Stimulated activated CD4-positive, alpha-beta T cell treated with anti-CD3 and anti-CD28 coated beads, TNF-alpha, amount 100 ng/mL, for 1 hour (primary cell): ENCODE results near the gene MRPL54.

Experiments
- DNase-seq, 3 donors: peaks; one replicate each; pipeline ENCODE4 v3.0.0-alpha.2; 2020; ENCODE audit warnings: low read depth in 3 of 3, low spot score in 1 of 3

MRPL54 gene

GRCh38 chr19:3784607-3785450 is 22.3 kb downstream of the MRPL54 start:
- DNase-seq = no peak

- DNase-seq = peak in 1 of 3 donors; percentile 15
Measured at GRCh38 chr19:3785451-3785937, 23.0 kb downstream of the MRPL54 start.

DNA sequence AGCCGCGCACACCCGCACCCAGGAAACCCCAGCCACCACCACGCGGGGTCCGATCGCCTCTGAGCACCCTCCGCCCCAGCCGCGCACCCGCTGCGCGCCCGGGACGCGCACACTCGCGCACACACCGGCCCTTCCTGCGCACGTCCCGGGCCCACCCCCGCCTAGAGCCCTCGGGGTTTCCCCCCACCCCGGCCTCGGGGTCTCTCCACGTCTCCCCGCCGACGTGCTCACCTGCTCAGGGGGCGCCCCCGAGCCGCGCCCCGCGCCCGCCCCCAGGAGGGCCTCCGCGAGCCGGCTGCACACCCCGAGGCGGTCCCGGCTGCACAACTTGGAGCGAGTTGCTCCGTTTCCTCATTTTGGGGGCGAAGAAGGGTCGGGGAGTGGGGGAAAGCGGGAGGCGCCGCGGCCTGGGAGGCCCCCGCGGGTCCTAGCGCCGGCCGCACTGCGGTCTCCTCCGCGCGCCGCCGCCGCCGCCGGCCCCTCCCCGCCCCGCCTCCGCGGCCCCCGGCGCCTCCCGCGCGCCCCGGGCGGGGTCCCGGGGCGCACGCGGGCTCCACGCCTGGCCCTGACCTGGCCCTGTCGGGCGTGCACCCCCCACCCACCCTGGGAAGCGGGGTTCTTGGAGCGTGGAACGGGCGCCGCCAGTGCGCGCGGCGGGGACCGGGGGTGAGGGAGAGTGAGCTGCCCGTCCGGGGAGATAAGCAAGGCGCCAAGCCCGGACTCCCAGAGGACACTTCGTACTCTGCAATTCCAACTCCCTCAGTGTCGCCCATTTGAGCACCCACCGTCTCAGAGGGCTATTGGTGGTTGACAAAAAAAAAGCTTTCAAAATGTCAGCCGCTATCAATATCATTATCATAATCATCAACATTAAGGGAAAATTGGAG is 23.7 kb downstream of the MRPL54 start, which contains the start of gene MATK:
Gene MATK (minus strand): TSS at position 444 of the 887 bp plus-strand sequence. CDS start 1,246 bp downstream, outside the sequence.
- DNase-seq = peak in 1 of 3 donors; percentile 24

DNA sequence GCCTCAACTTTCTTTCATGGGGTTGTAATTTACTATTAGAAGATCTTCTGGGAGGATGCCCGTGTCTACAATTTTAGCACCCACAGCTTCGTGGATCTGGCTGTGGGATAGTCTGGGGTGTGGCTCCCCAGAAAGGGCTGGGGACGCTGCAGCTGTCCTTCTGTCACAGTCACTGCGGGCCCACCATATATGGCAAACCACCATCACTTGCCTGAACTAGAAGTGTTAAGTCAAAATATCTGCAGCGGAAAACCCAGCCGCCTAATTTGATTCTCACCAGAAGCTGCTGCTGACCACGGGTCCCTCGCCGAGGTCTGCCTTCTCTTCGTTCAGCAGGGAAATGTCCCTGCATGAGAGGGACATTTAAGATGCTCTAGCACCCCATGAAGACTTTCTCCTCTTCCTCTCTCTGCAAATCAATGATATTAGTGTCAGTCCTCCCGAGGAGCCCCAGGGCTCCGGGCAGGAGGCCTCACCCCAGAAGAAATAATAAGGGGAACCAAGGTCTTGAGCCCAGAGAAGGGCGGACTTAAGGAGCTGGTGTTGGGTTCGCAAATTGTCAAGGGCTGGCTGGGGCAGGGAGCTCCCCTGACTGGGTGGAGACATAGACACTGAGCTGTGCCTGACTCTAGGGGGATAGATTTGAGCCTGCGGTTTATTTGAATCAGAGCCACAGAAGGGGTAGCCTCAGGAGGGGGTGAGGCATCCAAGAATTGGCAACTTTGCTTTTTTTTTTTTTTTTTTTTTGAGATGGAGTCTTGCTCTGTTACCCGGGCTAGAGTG is 26.7 kb downstream of the MRPL54 start:
- no peak for DNase-seq

- DNase-seq = no peak
Measured at GRCh38 chr19:3790209-3790734, 27.8 kb downstream of the MRPL54 start.

- DNase-seq = no peak
Measured at GRCh38 chr19:3790941-3791340, 28.5 kb downstream of the MRPL54 start.

DNA sequence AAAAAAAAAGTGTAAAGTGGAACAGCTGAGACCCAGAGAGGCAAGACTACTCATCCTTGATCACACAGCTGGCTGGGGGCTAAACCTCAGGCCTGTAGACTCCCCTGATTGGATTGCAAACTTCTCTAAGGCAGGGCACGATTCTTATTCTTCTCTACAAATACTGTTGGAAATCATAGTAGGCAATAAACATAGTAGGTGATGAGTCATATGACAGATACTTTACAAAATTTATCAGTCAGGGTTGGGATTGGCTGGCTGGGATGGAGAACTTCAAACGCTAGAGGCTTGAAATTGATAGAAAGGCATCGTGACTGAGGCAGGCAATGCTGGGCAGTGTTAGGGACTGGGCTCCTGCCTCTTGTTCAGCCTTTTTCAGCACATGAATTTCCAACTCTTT is 29.6 kb downstream of the MRPL54 start:
- DNase-seq = no peak

DNA sequence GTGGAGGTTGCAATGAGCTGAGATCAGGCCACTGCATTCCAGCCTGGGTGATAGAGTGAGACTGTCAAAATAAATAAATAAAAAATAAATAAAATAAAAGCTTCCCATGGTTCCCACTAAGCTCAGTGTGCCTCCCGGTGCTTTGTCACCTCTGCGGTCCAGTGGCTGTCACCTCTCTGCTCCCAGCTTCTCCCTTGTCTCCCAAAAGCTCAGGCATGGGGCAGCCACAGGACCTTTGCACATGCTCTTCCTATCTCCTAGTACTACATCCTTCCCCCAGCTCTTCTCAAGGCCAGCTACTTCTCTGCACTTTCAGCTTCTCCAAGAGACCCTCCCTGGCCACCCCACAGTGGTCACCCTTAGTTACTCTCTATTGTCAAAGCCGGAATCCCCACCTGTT is 31.3 kb downstream of the MRPL54 start:
- no peak for DNase-seq

- no peak for DNase-seq
Measured at GRCh38 chr19:3796358-3796757, 33.9 kb downstream of the MRPL54 start.

GRCh38 chr19:3798137-3798536 is 35.7 kb downstream of the MRPL54 start:
- no peak for DNase-seq

DNA sequence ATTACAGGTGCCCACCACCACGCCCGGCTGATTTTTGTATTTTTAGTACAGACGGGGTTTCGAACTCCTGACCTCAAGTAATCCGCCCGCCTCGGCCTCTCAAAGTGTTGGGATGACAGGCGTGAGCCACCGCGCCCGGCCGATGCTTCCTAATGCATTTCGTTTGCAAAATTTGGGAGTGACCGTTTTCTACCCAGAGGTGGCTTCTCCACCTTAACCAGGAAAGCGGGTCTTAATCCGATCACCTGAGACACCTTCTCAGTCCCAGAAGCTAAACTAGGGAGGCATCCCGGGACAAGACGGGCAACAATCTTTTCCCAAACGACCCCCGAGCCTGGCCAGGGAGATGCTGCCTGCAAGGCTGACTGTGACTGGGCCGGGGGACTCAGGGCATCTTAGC is 38.5 kb downstream of the MRPL54 start:
- no peak for DNase-seq

- peak in 1 of 3 donors; percentile 27 for DNase-seq
Measured at GRCh38 chr19:3801412-3802096, 39.1 kb downstream of the MRPL54 start.

DNA sequence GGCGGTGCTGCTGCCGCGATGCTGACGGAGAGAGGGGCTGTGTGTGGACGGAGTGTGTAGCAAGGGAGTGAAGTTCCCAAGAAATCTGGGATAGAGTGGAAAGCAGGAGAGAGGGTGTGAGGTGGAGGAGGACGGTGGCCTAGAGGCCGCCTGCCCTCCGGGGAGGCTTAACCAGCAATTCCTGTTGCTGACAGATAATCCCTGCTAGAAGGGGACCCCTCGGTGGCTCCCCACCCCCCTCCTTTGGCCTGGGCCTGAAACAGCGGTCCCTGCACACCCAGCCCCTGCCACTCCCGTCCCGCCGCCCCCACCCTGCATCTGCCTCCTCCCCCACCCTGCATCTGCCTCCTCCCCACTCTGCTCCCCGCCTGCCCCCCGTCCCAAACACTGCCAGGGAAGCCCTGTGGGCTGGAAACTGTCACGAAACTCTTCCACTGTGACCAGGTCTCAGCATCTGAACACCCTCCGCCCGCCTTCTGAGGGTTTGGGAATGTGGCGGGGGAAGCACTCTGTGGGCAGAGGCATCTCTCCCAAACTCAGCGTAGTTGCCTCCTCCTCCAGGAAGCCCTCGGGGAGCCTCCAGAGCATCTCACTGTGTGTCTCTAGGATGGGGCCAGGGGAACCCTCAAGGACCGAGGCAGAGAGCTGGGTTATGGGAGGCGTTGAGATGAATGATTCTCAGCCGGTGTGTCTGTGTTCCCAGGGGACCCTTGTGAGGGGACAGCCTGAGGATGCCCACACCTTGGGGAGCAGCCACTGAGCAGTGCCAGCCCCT is 40.8 kb downstream of the MRPL54 start:
- no peak for DNase-seq

DNA sequence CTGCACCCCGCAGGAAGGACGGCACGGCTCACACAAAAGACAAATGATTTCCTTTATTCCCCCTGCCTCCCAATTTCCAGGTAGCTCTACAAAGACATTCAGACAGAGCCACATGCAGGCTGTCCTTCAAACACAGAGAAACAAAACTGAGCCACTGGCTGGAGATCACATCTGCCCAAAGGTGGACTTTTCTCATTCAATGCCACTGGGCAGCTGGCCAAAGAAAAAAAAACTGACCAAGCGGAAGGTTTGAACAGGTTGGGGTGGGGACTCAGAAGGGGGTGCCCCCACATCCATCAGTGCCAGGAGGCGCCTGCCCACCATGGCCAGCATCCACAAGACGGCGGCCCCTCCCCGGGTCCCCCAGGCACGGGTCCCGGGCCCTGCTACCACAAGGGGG is 41.5 kb downstream of the MRPL54 start:
- DNase-seq = no peak

- DNase-seq = no peak
Measured at GRCh38 chr19:3804429-3804828, 41.9 kb downstream of the MRPL54 start.

DNA sequence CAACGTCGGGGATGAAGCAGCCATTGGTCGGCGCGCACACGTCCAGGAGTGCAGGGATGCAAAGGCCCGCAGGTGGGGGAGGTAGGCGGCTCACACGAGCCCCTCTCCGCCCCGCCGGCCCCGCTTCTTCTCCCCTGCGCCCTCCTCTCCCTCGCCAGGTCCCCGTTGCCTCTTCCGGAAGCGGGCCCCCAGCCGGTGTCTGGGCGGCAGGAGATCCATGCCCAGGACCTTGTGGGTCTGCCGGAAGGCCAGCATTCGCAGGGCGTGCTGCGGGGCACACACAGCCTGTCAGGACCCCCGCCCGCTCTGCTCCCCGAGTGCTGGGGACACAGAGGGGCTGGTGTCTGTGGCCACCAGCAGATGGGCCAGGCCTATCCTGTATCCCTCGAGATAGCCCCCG is 43.4 kb downstream of the MRPL54 start:
- no peak for DNase-seq

DNA sequence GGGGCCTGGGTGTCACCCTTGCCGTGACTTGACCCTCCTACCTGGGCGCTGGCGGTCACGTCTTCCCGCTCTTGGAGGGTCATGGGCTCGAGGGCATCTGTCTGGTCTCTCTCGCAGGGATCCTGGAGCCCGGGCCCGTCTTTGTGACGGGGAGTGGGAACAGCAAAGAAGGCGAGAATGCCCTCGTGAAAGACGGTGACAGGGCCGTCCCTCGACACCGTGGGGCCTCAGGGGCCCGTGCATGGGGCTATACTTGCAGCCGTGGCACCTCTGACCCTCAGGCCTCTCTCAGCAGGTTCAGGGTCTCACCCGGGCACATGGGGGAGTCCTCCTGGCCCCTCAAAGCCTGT is 44.6 kb downstream of the MRPL54 start:
- no peak for DNase-seq

DNA sequence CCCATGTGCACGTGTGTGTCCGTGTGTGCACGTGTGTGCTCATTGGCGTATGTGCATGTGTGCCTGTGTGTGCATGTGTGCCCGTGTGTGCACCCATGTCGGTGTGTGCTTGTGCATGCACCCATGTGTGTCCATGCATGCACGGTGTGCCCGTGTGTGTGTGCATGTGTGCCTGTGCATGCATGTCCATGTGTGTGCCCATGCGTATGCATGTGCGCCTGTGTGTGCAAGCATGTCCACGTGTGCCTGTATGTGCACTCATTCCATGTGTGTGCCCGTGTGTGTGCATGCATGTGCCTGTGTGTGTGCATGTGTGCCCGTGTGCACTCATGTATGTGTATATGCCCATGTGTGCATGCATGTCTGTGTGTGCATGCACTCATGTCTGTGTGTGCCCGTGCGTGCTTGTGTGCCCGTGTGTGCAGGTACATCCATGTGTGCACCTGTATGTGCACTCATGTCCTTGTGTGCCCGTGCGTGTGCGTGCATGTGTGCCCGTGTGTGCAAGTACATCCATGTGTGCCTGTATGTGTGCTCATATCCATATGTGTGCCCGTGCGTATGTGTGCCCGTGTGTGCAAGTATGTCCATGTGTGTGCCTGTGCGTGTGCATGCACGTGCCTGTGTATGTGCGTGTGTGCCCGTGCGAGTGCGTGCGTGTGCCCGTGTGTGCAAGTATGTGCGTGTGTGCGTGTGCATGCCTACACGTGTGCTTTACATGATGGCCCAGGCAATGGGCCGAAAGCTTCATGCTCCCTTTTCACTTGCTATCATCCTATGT is 45.3 kb downstream of the MRPL54 start:
- DNase-seq = no peak
